ENCODE results near the gene KIRREL3.

GRCh38 chr11:126518071-126518971 lies 482.2 kb downstream of the KIRREL3 start:
- TF ChIP-seq CTCF (conservative IDR thresholded peaks at IDR 0.05), result no peak
- TF ChIP-seq EZH2 (IDR thresholded peaks at IDR 0.05; ENCODE audit: low read depth), result no peak
